Measurements from ENCODE around the gene MTG2. TPM values are rescaled to one million over a fixed set of nuclear protein-coding genes. Genes with fewer than 3 reads are reported as not detected.
A peak's percentile ranks its signal among the peaks of the same experiment; 100 is the strongest.

MTG2 gene
- total and polyA plus RNA-seq, 2 of the 8 experiments (the other 6 are each of a cell fraction or from before 2014, with no cell fraction given), result 14.4 to 22.8 TPM

DNA sequence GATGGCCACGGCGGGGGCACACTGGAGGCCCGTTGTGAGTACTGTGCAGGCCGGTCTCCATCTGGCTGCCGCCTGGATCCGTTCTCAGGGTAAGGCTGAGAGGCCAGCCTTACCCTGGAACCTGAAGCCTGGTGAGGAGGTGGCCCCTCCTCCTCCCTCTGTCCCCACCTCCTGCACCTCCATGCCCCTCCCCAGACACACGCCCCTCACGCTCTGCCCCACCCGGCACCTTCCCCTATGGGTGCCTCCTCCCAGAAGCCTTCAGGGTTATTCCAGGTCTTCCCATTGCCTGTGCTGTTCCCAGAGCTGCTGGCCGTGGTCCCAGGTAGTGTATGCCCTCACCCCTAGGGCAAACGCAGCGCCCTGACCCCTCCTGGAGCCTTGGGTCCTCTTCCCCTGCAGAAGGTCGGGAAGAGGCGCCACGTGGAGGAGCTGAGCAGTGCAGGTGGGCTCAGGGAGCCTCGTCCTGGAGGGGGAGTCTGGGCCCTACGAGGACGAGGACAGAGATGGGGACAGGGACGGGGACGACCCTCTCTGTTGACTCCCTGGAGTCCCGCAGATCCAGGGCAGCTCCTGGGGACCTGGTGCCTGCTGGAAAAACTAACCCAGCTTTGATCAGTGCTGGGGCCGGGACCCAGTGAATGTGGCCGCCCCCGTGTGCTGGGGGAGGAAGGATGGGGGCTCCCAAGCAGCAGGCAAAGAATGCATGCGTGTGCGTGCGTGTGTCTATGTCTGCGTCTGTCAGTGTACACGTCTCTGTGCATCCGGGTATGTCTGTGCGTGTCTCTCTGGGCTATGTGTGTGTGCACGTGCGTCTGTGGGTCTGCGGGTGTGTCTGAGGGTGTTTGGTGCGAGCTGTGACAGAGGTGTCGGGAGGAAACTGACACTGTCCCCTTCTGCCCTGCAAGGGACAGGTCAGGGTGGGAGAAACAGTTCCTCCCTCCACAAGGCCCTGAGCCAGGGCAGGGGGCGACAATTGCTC lies 45.4 kb downstream of the MTG2 start (continued):
- TF ChIP-seq NRF1 (IDR thresholded peaks at IDR 0.05; ENCODE audit: low read depth, low read length) (no peak), NANOG (IDR thresholded peaks at IDR 0.05; ENCODE audit: insufficient read depth, low read depth, low read length, poor library complexity, severe bottlenecking) (no peak), BACH1 (IDR thresholded peaks at IDR 0.05; ENCODE audit: low read length) (no peak), TCF12 (IDR thresholded peaks at IDR 0.05; ENCODE audit: low read depth, low read length) (0 out of 2 replicates have a peak, but pooled peaks have one; percentile 19), YY1 (IDR thresholded peaks at IDR 0.05; ENCODE audit: low read depth, low read length) (no peak), JUN (IDR thresholded peaks at IDR 0.05; ENCODE audit: low read depth, low read length) (no peak), ATF3 (IDR thresholded peaks at IDR 0.05; ENCODE audit: insufficient read depth, low read depth, low read length) (no peak), RXRA (IDR thresholded peaks at IDR 0.05; ENCODE audit: insufficient read depth, low read depth, low read length) (no peak), CHD2 (IDR thresholded peaks at IDR 0.05; ENCODE audit: low read length) (no peak), SIX5 (IDR thresholded peaks at IDR 0.05; ENCODE audit: low read depth, low read length) (no peak), SUZ12 (IDR thresholded peaks at IDR 0.05; ENCODE audit: low read length) (no peak), CEBPB (IDR thresholded peaks at IDR 0.05; ENCODE audit: low read depth, low read length) (no peak), BCL11A (IDR thresholded peaks at IDR 0.05; ENCODE audit: low read depth in 2 of 2, low read length in 2 of 2) (no peak), CHD1 (IDR thresholded peaks at IDR 0.05; ENCODE audit: low read depth, low read length) (no peak), KDM4A (IDR thresholded peaks at IDR 0.05; ENCODE audit: low read depth, low read length, severe bottlenecking) (no peak), PHF8 (conservative IDR thresholded peaks at IDR 0.05; ENCODE audit: low read depth, low read length) (no peak), CBX5 (IDR thresholded peaks at IDR 0.05; ENCODE audit: low read depth, low read length) (no peak), CTBP2 (IDR thresholded peaks at IDR 0.05; ENCODE audit: borderline replicate concordance, insufficient read depth, insufficient read length, low read length) (no peak), KDM5A (IDR thresholded peaks at IDR 0.05; ENCODE audit: low read length) (no peak)
- TF ChIP-seq, protein P1, sequence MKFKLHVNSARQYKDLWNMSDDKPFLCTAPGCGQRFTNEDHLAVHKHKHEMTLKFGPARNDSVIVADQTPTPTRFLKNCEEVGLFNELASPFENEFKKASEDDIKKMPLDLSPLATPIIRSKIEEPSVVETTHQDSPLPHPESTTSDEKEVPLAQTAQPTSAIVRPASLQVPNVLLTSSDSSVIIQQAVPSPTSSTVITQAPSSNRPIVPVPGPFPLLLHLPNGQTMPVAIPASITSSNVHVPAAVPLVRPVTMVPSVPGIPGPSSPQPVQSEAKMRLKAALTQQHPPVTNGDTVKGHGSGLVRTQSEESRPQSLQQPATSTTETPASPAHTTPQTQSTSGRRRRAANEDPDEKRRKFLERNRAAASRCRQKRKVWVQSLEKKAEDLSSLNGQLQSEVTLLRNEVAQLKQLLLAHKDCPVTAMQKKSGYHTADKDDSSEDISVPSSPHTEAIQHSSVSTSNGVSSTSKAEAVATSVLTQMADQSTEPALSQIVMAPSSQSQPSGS (IDR thresholded peaks at IDR 0.05; ENCODE audit: low read length), result no peak
- TF ChIP-seq, protein P2, sequence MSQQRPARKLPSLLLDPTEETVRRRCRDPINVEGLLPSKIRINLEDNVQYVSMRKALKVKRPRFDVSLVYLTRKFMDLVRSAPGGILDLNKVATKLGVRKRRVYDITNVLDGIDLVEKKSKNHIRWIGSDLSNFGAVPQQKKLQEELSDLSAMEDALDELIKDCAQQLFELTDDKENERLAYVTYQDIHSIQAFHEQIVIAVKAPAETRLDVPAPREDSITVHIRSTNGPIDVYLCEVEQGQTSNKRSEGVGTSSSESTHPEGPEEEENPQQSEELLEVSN (IDR thresholded peaks at IDR 0.05), result peak; percentile 97
